SK-N-SH (cell line): ENCODE measurements around the gene TNFRSF14.

ENCODE experiments used
- FOXJ3 ChIP-seq: sonication (generic); formaldehyde crosslinking; IDR thresholded peaks from 2 replicates; pipeline ENCODE4 v1.5.1; 2020; ENCODE audit warnings: mild to moderate bottlenecking, missing genetic modification reagents
- GABPA ChIP-seq: IDR thresholded peaks from 2 replicates; pipeline ENCODE4 v1.4.0; 2012; ENCODE audit warnings: low read depth, mild to moderate bottlenecking
- RCOR1 ChIP-seq: fragments of 150-350 bp; IDR thresholded peaks from 2 replicates; pipeline ENCODE4 v1.6.1; 2017; ENCODE audit warnings: antibody characterized with exemption, low read length
- RXRA ChIP-seq: IDR thresholded peaks from 2 replicates; pipeline ENCODE4 v1.4.0; 2012; ENCODE audit warnings: low read depth, mild to moderate bottlenecking, borderline replicate concordance
- SMC3 ChIP-seq: IDR thresholded peaks from 2 replicates; pipeline ENCODE4 v1.6.1; 2012; ENCODE audit warnings: low read depth, low read length, improper control_type of control experiment
- TF ChIP-seq, protein P1 (sequence below): fragments of 200-600 bp; sonication (generic); IDR thresholded peaks from 2 replicates; pipeline ENCODE4 v1.6.1; 2017; ENCODE audit warnings: antibody characterized with exemption, mild to moderate bottlenecking, moderate library complexity

DNA sequence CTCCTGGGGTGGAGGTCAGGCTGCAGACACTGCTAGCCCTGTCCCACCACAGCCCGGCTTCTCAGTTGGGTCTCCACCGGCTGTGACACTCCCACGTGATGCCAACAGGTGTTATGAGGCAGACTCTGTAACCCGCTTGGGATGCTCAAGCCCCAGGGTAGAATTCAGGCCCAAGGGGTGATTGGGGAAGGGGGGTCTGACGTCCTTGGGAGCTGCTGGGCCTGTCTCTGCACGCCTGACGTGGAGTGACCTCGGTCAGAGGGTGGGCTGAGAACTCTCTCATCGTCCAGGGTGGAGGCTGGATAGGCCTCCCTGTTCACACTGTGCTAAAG lies 18.4 kb upstream of the TNFRSF14 start:
- TF ChIP-seq SMC3, result no peak
- TF ChIP-seq, protein P1, sequence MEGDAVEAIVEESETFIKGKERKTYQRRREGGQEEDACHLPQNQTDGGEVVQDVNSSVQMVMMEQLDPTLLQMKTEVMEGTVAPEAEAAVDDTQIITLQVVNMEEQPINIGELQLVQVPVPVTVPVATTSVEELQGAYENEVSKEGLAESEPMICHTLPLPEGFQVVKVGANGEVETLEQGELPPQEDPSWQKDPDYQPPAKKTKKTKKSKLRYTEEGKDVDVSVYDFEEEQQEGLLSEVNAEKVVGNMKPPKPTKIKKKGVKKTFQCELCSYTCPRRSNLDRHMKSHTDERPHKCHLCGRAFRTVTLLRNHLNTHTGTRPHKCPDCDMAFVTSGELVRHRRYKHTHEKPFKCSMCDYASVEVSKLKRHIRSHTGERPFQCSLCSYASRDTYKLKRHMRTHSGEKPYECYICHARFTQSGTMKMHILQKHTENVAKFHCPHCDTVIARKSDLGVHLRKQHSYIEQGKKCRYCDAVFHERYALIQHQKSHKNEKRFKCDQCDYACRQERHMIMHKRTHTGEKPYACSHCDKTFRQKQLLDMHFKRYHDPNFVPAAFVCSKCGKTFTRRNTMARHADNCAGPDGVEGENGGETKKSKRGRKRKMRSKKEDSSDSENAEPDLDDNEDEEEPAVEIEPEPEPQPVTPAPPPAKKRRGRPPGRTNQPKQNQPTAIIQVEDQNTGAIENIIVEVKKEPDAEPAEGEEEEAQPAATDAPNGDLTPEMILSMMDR, result no peak
- TF ChIP-seq RCOR1, result no peak
- TF ChIP-seq GABPA, result no peak
- no peak for TF ChIP-seq FOXJ3 (CRISPR knock-in tag)
- no peak for TF ChIP-seq RXRA
